Esophagus (tissue), 2 donors: ENCODE data around the gene TM7SF2. TPM values are rescaled to one million over a fixed set of nuclear protein-coding genes. Genes with fewer than 3 reads are reported as not detected.

Experiments used
- H3K27ac ChIP-seq, 2 donors: one replicate each; pipeline ENCODE4 v1.5.1; 2013; ENCODE audit warnings: low read depth in 2 of 2, mild to moderate bottlenecking in 2 of 2, inconsistent platforms in 1 of 2, low read length in 1 of 2, moderate library complexity in 1 of 2
- H3K27me3 ChIP-seq, 2 donors: one replicate each; pipeline ENCODE4 v1.6.1; 2013; ENCODE audit warnings: low read length in 2 of 2, control low read depth in 1 of 2, mild to moderate bottlenecking in 1 of 2; ENCODE audit not compliant: insufficient read depth in 2 of 2, control insufficient read depth in 1 of 2
- H3K36me3 ChIP-seq, 2 donors: one replicate each; pipeline ENCODE4 v1.6.1; 2013; ENCODE audit warnings: low read length in 1 of 2; ENCODE audit not compliant: control insufficient read depth in 2 of 2, insufficient read depth in 2 of 2
- H3K4me1 ChIP-seq, 2 donors: one replicate each; pipeline ENCODE4 v1.6.1; 2013; ENCODE audit warnings: low read length in 1 of 2; ENCODE audit not compliant: control insufficient read depth in 2 of 2, insufficient read depth in 2 of 2
- H3K4me3 ChIP-seq, 2 donors: one replicate each; pipeline ENCODE4 v1.5.1; 2013; ENCODE audit warnings: low read length in 2 of 2, mild to moderate bottlenecking in 2 of 2, low read depth in 1 of 2, moderate library complexity in 1 of 2
- H3K9me3 ChIP-seq, 2 donors: one replicate each; pipeline ENCODE4 v1.6.1; 2013; ENCODE audit warnings: mild to moderate bottlenecking in 2 of 2, low read depth in 1 of 2, low read length in 1 of 2, moderate library complexity in 1 of 2; ENCODE audit not compliant: control insufficient read depth in 2 of 2, insufficient read depth in 1 of 2
- WGBS, 2 donors: extraction: QIAGEN DNeasy Blood & Tissue Kit; methylation state at CpG; one replicate each; pipeline ENCODE4 v1.1.7; 2013; 5-methylcytosine and 5-hydroxymethylcytosine counted together
- polyA plus RNA-seq, 2 donors: library from polyadenylated mRNA; stranded (reverse); fragments of 200-250 nt; gene quantifications; one replicate each; pipeline ENCODE4 v1.2.3, GENCODE V29; 2013
- donor health status: healthy with polysubstance abuse.
- donor health status: Bipolar disorder and iron deficiency.

TM7SF2 gene
- polyA plus RNA-seq, 2 donors, result 48.3 to 68.3 TPM

DNA sequence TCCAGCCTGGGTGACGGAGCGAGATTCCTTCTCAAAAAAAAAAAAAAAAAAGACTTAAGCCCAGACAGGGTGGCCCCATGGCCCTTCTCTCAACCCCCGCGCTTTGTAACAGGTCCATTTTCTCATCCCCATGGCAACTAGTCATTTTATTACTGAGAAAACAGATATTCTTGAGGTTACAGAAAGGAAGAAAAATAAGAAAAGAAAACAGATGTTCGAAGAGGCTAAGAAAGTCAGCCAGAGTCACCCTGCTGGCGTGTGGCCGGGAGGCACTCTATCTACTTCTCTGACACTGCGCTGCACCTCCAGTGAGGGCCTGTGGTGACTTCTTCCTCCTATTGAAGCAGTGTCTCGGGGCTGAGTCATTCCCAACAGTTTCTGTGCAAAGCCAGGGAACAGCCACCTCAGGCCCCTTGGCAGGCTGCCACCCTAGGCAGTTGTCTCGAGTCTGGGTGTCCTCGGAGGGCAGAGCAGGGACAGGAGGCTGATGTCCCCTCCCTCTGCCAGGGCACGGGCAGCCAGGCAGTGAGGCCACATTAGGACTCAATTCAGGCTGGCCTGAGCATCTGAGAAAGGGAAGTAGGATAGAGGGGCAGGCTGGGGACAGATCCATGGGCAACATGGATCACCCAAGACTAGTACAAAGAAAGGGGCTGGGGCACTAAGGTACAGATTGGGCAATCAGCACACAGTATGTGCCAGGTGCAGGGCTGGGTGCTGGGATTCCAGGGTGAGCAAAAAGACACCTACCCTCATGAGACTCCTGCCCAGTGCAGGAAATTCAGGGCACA lies 39.0 kb downstream of the TM7SF2 start:
- Histone ChIP-seq H3K36me3 (no peaks in the 10 kb centered on the region), H3K4me3 (no peak overlapping the region), H3K9me3 (no peaks in the 10 kb centered on the region), H3K4me1 (peaks cover 0 to 4% of the 10 kb centered on the region in 2 donors), H3K27ac (peak overlapping the region; percentile 94 to 96), H3K27me3 (no peaks in the 10 kb centered on the region)
- WGBS, 2 donors, result 23 to 24% methylated on average over 12 of the region's 12 CpGs

DNA sequence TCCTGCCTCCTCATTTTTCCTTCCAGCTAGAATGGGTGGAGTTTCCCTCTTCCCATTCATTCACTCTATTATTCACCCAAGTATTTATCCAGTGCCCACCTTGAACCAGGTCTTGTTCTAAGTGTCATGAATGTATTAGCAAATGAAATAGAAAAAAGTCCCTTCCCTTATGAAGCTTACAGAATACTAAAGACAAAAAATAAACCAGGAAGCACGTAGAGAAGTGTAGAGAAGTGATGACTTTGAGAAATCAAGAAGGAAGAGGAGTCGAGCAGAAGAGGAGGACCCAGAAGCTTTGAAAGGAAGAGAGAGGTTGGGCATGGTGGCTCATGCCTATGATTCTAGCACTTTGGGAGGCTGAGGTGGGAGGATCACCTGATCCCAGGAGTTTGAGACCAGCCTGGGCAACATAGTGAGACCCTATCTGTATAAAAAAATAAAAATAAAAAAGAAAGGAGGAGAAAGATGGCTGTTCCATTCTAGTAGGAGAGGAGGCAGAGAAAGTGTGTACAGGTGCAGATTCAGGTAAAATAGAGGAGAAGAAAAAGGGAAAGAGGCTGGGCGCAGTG lies 39.7 kb downstream of the TM7SF2 start:
- no peak overlapping the region for H3K4me3 ChIP-seq
- no peaks in the 10 kb centered on the region for H3K9me3 ChIP-seq
- peak overlapping the region; percentile 94 to 96 for H3K27ac ChIP-seq
- H3K36me3 ChIP-seq, result no peaks in the 10 kb centered on the region
- H3K4me1 ChIP-seq, result peaks cover 0 to 4% of the 10 kb centered on the region in 2 donors
- no peaks in the 10 kb centered on the region for H3K27me3 ChIP-seq
- 60 to 61% methylated on average over 3 of the region's 3 CpGs for WGBS, 2 donors

DNA sequence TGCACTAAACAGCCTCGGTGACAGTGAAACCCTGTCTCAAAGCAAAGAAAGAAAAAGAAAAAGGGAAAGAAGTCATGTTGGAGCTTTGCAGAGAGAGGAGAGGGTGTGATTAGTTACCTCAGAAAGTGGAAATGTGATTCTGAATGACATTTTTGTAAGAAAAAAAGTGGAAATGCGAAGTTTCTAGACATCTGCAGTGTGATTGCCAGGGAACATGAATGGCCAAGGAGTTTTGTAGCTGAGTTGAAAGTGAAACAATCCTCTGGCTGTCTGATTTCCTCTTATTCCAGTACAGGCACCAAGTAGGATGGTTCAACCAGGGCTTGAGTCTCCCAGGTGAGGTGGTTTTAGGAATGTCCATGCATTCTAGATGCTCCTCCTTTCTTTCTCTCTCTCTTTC lies 40.5 kb downstream of the TM7SF2 start:
- WGBS, 2 donors, result 73 to 75% methylated on average over 2 of the region's 2 CpGs
- no peaks in the 10 kb centered on the region for H3K36me3 ChIP-seq
- H3K4me1 ChIP-seq, result peaks cover 0 to 4% of the 10 kb centered on the region in 2 donors
- H3K27ac ChIP-seq, result no peak overlapping the region
- H3K27me3 ChIP-seq, result no peaks in the 10 kb centered on the region
- H3K9me3 ChIP-seq, result no peaks in the 10 kb centered on the region
- no peak overlapping the region for H3K4me3 ChIP-seq

DNA sequence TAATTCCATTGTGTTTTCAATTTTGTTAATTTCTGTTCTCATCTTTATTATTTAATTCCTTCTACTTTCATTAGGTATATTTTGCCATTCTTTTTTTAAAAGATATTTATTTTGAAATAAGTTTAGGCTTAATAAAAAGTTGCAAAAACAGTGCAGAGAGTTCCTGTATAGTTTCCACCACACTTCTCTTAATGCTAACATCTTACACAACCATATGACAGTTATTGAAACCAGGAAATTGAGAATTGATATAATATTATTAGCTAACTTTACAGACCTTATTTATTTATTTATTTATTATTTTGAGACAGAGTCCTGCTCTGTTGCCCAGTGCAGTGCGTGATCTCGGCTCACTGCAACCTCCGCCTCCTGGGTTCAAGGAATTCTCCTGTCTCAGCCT lies 44.6 kb downstream of the TM7SF2 start:
- WGBS, 2 donors, result 96% methylated on average over 3 of the region's 3 CpGs
- H3K27me3 ChIP-seq, result no peaks in the 10 kb centered on the region
- no peaks in the 10 kb centered on the region for H3K9me3 ChIP-seq
- H3K4me1 ChIP-seq, result no peaks in the 10 kb centered on the region
- no peak overlapping the region for H3K27ac ChIP-seq
- no peaks in the 10 kb centered on the region for H3K36me3 ChIP-seq
- H3K4me3 ChIP-seq, result no peak overlapping the region

DNA sequence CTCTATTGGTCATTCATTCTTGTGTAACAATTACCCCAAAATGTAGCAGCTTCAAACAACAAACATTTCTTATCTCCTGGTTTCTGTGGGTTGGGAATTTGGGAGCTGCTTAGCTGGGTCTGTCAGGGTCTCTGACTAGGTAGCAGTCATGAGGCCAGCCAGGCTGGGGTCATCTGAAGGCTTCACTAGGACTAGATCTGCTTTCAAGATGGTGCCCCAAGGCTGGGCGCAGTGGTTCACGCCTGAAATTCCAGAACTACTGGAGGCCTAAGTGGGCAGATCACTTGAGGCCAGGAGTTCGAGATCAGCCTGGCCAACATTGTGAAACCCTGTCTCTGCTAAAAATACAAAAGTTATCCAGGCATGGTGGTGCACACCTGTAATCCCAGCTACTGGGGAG lies 45.3 kb downstream of the TM7SF2 start:
- Histone ChIP-seq H3K9me3 (no peaks in the 10 kb centered on the region), H3K4me3 (no peak overlapping the region), H3K27me3 (no peaks in the 10 kb centered on the region), H3K36me3 (no peaks in the 10 kb centered on the region), H3K27ac (no peak overlapping the region), H3K4me1 (no peaks in the 10 kb centered on the region)
- WGBS, 2 donors, result 89 to 94% methylated on average over 3 of the region's 3 CpGs

DNA sequence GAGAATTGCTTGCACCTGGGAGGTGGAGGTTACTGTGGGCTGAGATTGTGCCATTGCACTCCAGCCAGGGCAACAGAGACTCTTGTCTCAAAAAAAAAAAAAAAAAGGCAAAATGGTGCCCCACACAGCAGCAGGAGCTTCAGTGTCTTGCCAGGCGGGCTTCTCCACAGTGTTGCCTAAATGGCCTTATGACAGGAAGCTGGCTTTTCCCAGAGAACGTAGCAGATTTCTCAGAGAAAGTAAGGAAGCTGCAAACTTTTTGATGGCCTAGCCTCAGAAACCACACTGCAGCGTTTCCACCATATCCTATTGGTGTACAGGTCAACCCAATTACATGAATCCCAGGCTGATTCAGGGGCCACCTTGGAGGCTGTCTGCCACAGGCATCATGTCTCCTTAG lies 45.7 kb downstream of the TM7SF2 start:
- H3K27ac ChIP-seq, result no peak overlapping the region
- no peaks in the 10 kb centered on the region for H3K4me1 ChIP-seq
- H3K27me3 ChIP-seq, result no peaks in the 10 kb centered on the region
- H3K9me3 ChIP-seq, result no peaks in the 10 kb centered on the region
- H3K36me3 ChIP-seq, result no peaks in the 10 kb centered on the region
- no peak overlapping the region for H3K4me3 ChIP-seq
- WGBS, 2 donors, result 76 to 83% methylated on average over 3 of the region's 3 CpGs

DNA sequence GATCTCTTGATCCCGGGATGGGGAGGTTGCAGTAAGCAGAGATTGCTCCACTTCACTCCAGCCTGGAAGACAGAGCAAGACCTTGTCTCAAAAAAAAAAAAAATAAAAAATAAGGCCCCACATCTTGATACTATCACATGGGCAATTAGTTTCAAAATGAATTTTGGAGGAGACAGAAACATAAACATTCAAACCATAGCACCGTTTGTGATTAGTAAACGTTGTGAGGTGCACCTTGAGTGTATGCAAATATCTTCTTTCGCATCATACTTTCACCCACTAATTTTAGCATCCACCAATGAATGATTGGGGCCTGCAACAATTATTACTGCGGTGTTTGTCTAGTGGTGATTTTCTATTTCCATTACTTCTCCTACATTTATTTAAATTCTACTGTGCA lies 47.3 kb downstream of the TM7SF2 start:
- WGBS, 2 donors, result 65 to 73% methylated on average over 5 of the region's 5 CpGs
- H3K27me3 ChIP-seq, result no peaks in the 10 kb centered on the region
- H3K36me3 ChIP-seq, result no peaks in the 10 kb centered on the region
- H3K9me3 ChIP-seq, result no peaks in the 10 kb centered on the region
- H3K27ac ChIP-seq, result no peak overlapping the region
- H3K4me3 ChIP-seq, result no peak overlapping the region
- H3K4me1 ChIP-seq, result no peaks in the 10 kb centered on the region

DNA sequence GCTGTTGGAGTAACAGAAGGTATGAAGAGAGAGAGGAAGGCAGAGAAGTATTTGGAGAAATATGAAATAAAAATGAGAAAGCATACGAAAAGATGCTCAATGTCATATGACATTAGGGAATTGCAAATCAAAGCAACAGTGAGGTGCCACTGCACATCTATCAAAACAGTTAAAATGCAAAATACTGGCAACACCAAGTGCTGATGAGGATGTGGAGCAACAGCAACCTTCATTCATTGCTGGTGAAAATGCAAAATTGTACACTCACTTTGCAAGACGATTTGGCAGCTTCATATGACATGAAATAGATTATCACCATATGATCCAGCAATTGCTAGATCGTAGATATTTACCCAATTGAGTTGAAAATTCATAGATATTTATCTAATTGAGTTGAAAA lies 49.0 kb downstream of the TM7SF2 start:
- Histone ChIP-seq H3K27ac (no peak overlapping the region), H3K9me3 (no peaks in the 10 kb centered on the region), H3K36me3 (no peaks in the 10 kb centered on the region), H3K27me3 (no peaks in the 10 kb centered on the region), H3K4me1 (no peaks in the 10 kb centered on the region), H3K4me3 (no peak overlapping the region)
- WGBS, 2 donors, result 76 to 82% methylated on average over 3 of the region's 3 CpGs

DNA sequence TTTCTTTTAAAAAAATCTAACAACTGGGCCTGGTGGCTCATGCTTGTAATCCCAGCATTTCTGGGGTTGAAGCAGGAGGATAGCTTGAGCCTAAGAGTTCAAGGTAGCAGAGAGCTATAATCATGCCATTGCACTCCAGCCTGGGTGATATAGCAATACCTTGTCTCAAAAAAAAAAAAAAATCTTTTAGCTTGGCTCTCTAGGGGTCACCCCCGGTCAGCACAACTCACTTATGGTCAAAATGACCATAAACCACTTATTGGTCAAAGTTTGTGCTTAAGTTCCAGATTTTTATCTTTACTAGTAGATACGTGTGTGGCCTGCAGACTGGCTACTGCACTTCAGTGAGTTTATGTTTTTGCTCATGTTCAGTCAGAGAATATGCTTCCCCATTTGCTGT lies 52.0 kb downstream of the TM7SF2 start:
- H3K4me1 ChIP-seq, result no peaks in the 10 kb centered on the region
- no peak overlapping the region for H3K27ac ChIP-seq
- no peak overlapping the region for H3K4me3 ChIP-seq
- H3K27me3 ChIP-seq, result no peaks in the 10 kb centered on the region
- no peaks in the 10 kb centered on the region for H3K36me3 ChIP-seq
- H3K9me3 ChIP-seq, result no peaks in the 10 kb centered on the region
- WGBS, 2 donors, result 78 to 82% methylated on average over 2 of the region's 2 CpGs
